ENCODE results near the gene OLIG2. TPM values are rescaled to one million over a fixed set of nuclear protein-coding genes. Genes with fewer than 3 reads are reported as not detected.

Gene OLIG2
- total RNA-seq, 4 donors from 2014 or later, result not detected

DNA sequence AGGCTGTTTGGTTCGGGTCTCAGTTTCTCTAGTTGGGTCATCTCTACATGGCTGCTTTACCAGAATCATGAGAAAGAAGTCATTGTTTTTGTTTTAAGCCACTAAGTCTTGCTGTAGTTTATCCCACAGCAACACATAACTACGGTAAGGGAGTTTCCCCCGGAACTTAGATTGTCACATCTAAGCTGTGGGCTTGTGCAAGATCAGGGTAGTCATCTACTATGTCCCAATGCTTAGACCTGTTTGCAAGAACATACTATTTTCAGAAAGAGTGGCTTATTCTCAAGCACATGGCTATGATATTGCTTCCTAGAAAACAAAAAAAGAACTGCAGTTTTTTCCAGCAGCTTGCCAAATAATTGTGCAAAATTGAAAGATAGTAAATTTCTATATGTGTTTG lies 18.0 kb upstream of the OLIG2 start:
- peaks cover 34% of the 10 kb centered on the region for H3K27me3 ChIP-seq
- H3K27ac ChIP-seq, result no peak overlapping the region
- WGBS, result 80% methylated on average over 3 of the region's 3 CpGs

DNA sequence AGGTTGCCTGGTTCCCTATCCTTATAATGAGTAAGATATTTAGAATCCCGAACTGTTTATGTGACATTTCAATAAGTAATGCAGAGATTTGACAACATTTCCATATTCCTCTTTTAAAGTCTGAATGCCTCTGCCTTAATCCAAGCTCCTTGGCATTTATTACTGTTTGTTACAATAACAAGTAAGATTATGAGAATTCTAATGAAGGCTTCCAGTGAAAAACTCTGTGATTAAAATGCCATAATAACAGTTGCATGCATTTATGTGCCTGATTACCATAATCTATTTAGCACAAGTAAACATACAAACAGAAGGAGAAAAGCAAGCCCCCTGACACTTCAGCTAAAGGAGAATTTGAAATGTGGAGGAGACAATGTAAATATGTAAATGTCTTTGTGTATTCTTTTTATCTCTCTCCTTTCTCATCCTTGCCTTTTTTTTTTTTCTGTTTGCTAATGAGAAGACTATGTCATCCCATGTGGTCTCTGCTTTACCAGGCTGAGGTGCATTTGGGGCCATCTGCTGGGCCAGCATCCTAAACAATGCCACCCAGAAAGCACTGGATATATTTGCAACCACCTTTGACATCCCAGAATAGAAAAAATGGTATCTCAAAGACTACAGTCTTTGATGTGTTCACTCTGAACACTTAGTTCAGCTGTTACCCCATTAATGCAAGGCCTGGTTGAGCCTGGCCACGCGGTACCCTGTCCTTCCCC lies 17.2 kb upstream of the OLIG2 start:
- H3K9me3 ChIP-seq, result no peaks in the 10 kb centered on the region
- H3K4me1 ChIP-seq, result no peaks in the 10 kb centered on the region
- no peak overlapping the region for H3K27ac ChIP-seq
- TF ChIP-seq, protein P1, sequence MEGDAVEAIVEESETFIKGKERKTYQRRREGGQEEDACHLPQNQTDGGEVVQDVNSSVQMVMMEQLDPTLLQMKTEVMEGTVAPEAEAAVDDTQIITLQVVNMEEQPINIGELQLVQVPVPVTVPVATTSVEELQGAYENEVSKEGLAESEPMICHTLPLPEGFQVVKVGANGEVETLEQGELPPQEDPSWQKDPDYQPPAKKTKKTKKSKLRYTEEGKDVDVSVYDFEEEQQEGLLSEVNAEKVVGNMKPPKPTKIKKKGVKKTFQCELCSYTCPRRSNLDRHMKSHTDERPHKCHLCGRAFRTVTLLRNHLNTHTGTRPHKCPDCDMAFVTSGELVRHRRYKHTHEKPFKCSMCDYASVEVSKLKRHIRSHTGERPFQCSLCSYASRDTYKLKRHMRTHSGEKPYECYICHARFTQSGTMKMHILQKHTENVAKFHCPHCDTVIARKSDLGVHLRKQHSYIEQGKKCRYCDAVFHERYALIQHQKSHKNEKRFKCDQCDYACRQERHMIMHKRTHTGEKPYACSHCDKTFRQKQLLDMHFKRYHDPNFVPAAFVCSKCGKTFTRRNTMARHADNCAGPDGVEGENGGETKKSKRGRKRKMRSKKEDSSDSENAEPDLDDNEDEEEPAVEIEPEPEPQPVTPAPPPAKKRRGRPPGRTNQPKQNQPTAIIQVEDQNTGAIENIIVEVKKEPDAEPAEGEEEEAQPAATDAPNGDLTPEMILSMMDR (IDR thresholded peaks at IDR 0.05), result no peak
- TF ChIP-seq EP300 (IDR thresholded peaks at IDR 0.05), result no peak
- no peak for TF ChIP-seq POLR2A (IDR thresholded peaks at IDR 0.05)
- no peak for TF ChIP-seq POLR2AphosphoS5 (IDR thresholded peaks at IDR 0.05)
- WGBS, result 59% methylated on average over 3 of the region's 3 CpGs
- peaks cover 39% of the 10 kb centered on the region for H3K27me3 ChIP-seq
- no peaks in the 10 kb centered on the region for H3K36me3 ChIP-seq
- H3K4me3 ChIP-seq, result no peak overlapping the region
- no peak for DNase-seq (ENCODE audit: low spot score in 2 of 2)

More for the DNA sequence above, 18.0 kb upstream of the OLIG2 start:
- no peaks in the 10 kb centered on the region for H3K9me3 ChIP-seq
- no peak for DNase-seq (ENCODE audit: low spot score in 2 of 2)
- TF ChIP-seq POLR2AphosphoS5 (IDR thresholded peaks at IDR 0.05) (no peak), EP300 (IDR thresholded peaks at IDR 0.05) (no peak), POLR2A (IDR thresholded peaks at IDR 0.05) (no peak)
- TF ChIP-seq, protein P1 (IDR thresholded peaks at IDR 0.05), result no peak
- no peak overlapping the region for H3K4me3 ChIP-seq
- no peaks in the 10 kb centered on the region for H3K36me3 ChIP-seq
- no peaks in the 10 kb centered on the region for H3K4me1 ChIP-seq

DNA sequence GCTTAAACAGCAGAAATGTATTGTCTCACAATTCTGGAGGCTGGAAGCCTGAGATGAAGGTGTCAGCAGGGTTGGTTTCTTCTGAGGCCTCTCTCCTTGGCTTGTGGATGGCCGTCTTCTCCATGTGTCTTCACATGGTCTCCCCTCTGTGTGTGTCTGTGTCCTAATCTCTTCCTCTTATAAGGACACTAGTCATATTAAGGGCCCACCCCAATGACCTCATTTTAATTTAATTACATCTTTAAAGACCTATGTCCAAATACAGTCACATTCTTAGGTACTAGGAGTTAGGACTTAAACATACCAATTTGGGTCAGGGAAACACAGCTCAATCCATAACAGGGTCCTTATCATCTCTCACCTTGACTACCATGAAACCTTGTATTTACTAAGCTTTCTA lies 14.8 kb upstream of the OLIG2 start:
- Histone ChIP-seq H3K9me3 (no peaks in the 10 kb centered on the region), H3K4me1 (no peaks in the 10 kb centered on the region), H3K27me3 (peaks cover 54% of the 10 kb centered on the region), H3K27ac (no peak overlapping the region), H3K4me3 (no peak overlapping the region), H3K36me3 (no peaks in the 10 kb centered on the region)
- DNase-seq (ENCODE audit: low spot score in 2 of 2), result no peak
- WGBS, result 94% methylated on average over 1 of the region's 1 CpG
- TF ChIP-seq, protein P1 (IDR thresholded peaks at IDR 0.05), result no peak
- TF ChIP-seq POLR2AphosphoS5 (IDR thresholded peaks at IDR 0.05), result no peak
- no peak for TF ChIP-seq POLR2A (IDR thresholded peaks at IDR 0.05)
- TF ChIP-seq EP300 (IDR thresholded peaks at IDR 0.05), result no peak

DNA sequence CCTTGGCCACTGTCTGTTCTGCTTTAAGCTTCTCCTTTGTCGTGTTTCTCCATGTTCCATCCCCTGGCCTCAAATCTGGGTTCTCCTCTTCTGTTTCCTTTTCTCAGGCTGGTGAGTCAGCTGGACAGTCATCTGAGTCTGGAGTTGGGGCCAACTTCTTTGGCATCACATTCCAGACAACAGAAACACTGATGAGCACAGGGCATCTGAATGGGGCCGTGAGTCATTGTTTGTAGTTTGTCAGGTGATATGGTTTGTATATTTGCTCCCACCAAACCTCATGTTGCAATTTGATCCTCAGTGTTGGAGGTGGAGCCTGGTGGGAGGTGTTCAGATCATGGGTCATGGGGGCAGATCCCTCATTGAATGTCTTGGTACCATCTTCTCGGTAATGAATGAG lies 14.3 kb upstream of the OLIG2 start:
- H3K27me3 ChIP-seq, result peaks cover 58% of the 10 kb centered on the region
- H3K4me1 ChIP-seq, result no peaks in the 10 kb centered on the region
- no peaks in the 10 kb centered on the region for H3K9me3 ChIP-seq
- TF ChIP-seq POLR2A (IDR thresholded peaks at IDR 0.05) (no peak), POLR2AphosphoS5 (IDR thresholded peaks at IDR 0.05) (no peak), EP300 (IDR thresholded peaks at IDR 0.05) (no peak)
- TF ChIP-seq, protein P1 (IDR thresholded peaks at IDR 0.05), result no peak
- no peaks in the 10 kb centered on the region for H3K36me3 ChIP-seq
- no peak for DNase-seq (ENCODE audit: low spot score in 2 of 2)
- H3K27ac ChIP-seq, result no peak overlapping the region
- WGBS, result 69% methylated on average over 3 of the region's 3 CpGs
- no peak overlapping the region for H3K4me3 ChIP-seq

DNA sequence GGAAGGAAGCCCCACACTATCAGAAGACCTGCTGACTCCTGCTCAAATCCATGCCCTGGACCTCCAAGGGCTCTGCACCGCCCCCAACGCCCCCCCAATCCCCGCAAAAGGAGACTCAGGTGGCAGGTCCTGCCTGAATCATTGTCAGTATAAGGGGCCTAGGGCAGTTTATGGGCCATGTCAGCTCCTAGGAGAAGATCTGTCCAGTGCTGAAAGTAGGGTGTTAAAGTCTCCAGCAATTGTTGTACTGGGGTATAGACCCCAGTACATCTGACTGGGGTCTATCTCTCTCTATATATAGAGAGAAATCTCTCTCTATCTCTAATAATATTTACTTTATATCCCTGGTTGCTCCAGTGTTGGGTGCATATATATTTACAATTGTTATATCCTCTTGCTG lies 12.1 kb upstream of the OLIG2 start:
- Histone ChIP-seq H3K4me3 (no peak overlapping the region), H3K4me1 (no peaks in the 10 kb centered on the region), H3K9me3 (no peaks in the 10 kb centered on the region), H3K27ac (no peak overlapping the region), H3K27me3 (peaks cover 67% of the 10 kb centered on the region), H3K36me3 (no peaks in the 10 kb centered on the region)
- TF ChIP-seq POLR2AphosphoS5 (IDR thresholded peaks at IDR 0.05) (no peak), EP300 (IDR thresholded peaks at IDR 0.05) (no peak), POLR2A (IDR thresholded peaks at IDR 0.05) (no peak)
- TF ChIP-seq, protein P1 (IDR thresholded peaks at IDR 0.05), result no peak
- no peak for DNase-seq (ENCODE audit: low spot score in 2 of 2)
- 64% methylated on average over 3 of the region's 3 CpGs for WGBS
